GM12878 (cell line): ENCODE results near the gene CFAP99. TPM values are rescaled to one million over a fixed set of nuclear protein-coding genes. Genes with fewer than 3 reads are reported as not detected.

Experiments
- ATAC-seq: fragments of 200-7000 bp; cut with Tn5 transposase; 3 replicates; pipeline ENCODE4 v1.9.1; 2020; ENCODE audit warnings: mild to moderate bottlenecking, moderate library complexity
- BruUV-seq: library from RNA; stranded (reverse); fragments of 400-500 nt; replicated peaks from 2 replicates; lab custom pipeline; 2021; lab: Mats Ljungman, UMichigan
- CTCF ChIA-PET: fragments of 300-600 bp; sonication (Branson Sonifier 250); formaldehyde crosslinking; extraction: SDS; loops from one replicate; lab custom pipeline; 2021; ENCODE audit warnings: inconsistent platforms; lab: Yijun Ruan, JAX
- POLR2A ChIA-PET: fragments of 350-600 bp; formaldehyde crosslinking; extraction: SDS; loops from one replicate; lab custom pipeline; 2021; ENCODE audit warnings: inconsistent platforms; lab: Charles Lee
- RAD21 ChIA-PET: fragments of 300-600 bp; sonication (Branson Sonifier 250); formaldehyde crosslinking; loops from one replicate; lab custom pipeline; 2023; ENCODE audit warnings: antibody characterized with exemption; ENCODE audit not compliant: unreplicated experiment; lab: Charles Lee
- SMC1A ChIA-PET: fragments of 300-600 bp; sonication (Branson Sonifier 250); formaldehyde crosslinking; loops from one replicate; lab custom pipeline; 2023; ENCODE audit not compliant: unreplicated experiment, uncharacterized antibody; lab: Charles Lee
- DNase-seq: peaks from one replicate; pipeline ENCODE4 v3.0.0-alpha.2; 2011; ENCODE audit warnings: low read depth, low spot score
- FAIRE-seq: peaks from 3 replicates; lab custom pipeline; 2011; peaks lifted over from hg19 to GRCh38; lab: Jason Lieb, UNC
- H2AFZ ChIP-seq: 2 replicates; pipeline ENCODE4 v1.6.0; 2011; ENCODE audit warnings: low read depth, low read length, control low read depth; ENCODE audit not compliant: control insufficient read depth
- H3K27ac ChIP-seq: 2 replicates; pipeline ENCODE4 v1.5.1; 2011; ENCODE audit warnings: control low read depth; ENCODE audit not compliant: control insufficient read depth, insufficient read depth
- H3K27me3 ChIP-seq, 2 experiments: replicated peaks in 1 of 2; 2 replicates each; pipeline versions ENCODE4 v1.6.0 to v1.6.1; 2011; ENCODE audit warnings: low read length in 1 of 2; ENCODE audit not compliant: control insufficient read depth in 2 of 2, insufficient read depth in 2 of 2
- H3K36me3 ChIP-seq, 2 experiments: 2 replicates each; pipeline ENCODE4 v1.5.1; 2011; ENCODE audit warnings: low read length in 1 of 2; ENCODE audit not compliant: control insufficient read depth in 2 of 2, insufficient read depth in 2 of 2
- H3K4me1 ChIP-seq: 2 replicates; pipeline ENCODE4 v1.6.1; 2011; ENCODE audit warnings: mild to moderate bottlenecking, low read length, moderate library complexity, mixed read lengths; ENCODE audit not compliant: control insufficient read depth, insufficient read depth
- H3K4me2 ChIP-seq: 2 replicates; pipeline ENCODE4 v1.6.0; 2011; ENCODE audit warnings: control low read depth; ENCODE audit not compliant: control insufficient read depth, insufficient read depth
- H3K4me3 ChIP-seq: fragments of 200-600 bp; sonication (generic); 2 replicates; pipeline ENCODE4 v1.5.1; 2016
- H3K79me2 ChIP-seq: 2 replicates; pipeline ENCODE4 v1.6.0; 2011; ENCODE audit warnings: low read length; ENCODE audit not compliant: control insufficient read depth, insufficient read depth
- H3K9ac ChIP-seq: 2 replicates; pipeline ENCODE4 v1.8.0; 2011; ENCODE audit warnings: low read length, control low read depth, mixed read lengths; ENCODE audit not compliant: control insufficient read depth, insufficient read depth
- H3K9me3 ChIP-seq: replicated peaks from 3 replicates; pipeline ENCODE4 v1.5.1; 2011; ENCODE audit warnings: mild to moderate bottlenecking, low read length; ENCODE audit not compliant: control insufficient read depth, insufficient read depth
- H4K20me1 ChIP-seq: 2 replicates; pipeline ENCODE4 v1.6.0; 2011; ENCODE audit not compliant: control insufficient read depth, insufficient read depth
- EP300 ChIP-seq, 2 experiments: fragments of 150-350 bp in 1 of 2; IDR thresholded peaks; 2 replicates each; pipeline ENCODE4 v1.6.1; 2011 to 2012; ENCODE audit warnings: low read depth in 2 of 2, low read length in 2 of 2, borderline replicate concordance in 1 of 2, improper control_type of control experiment in 1 of 2, inconsistent platforms in 1 of 2; ENCODE audit not compliant: control insufficient read depth in 1 of 2
- FOXM1 ChIP-seq: IDR thresholded peaks from 2 replicates; pipeline ENCODE4 v1.6.1; 2012; ENCODE audit warnings: low read depth, mild to moderate bottlenecking, inconsistent platforms, low read length, moderate library complexity
- GATAD2B ChIP-seq: fragments of 450-650 bp; conservative IDR thresholded peaks from 2 replicates; pipeline ENCODE4 v1.6.1; 2017; ENCODE audit warnings: low read depth, mild to moderate bottlenecking, moderate library complexity
- IKZF2 ChIP-seq, 2 experiments: fragments of 450-650 bp; IDR thresholded peaks; 2 replicates each; pipeline ENCODE4 v1.6.1; 2017; ENCODE audit warnings: mild to moderate bottlenecking in 2 of 2, moderate library complexity in 2 of 2
- RCOR1 ChIP-seq: conservative IDR thresholded peaks from 2 replicates; pipeline ENCODE4 v1.6.1; 2012; ENCODE audit warnings: low read depth, low read length, improper control_type of control experiment
- YY1 ChIP-seq: IDR thresholded peaks from 2 replicates; pipeline ENCODE4 v1.6.1; 2011; ENCODE audit warnings: low read depth, mild to moderate bottlenecking, low read length
- ZBTB33 ChIP-seq: fragments of 450-650 bp; IDR thresholded peaks from 2 replicates; pipeline ENCODE4 v1.6.1; 2017; ENCODE audit warnings: mild to moderate bottlenecking
- WGBS: methylation state at CpG from one replicate; pipeline ENCODE4 v1.1.6; 2016; ENCODE audit warnings: low lambda C conversion rate; ENCODE audit not compliant: insufficient replicate concordance, insufficient coverage; ENCODE audit errors: missing lambda C conversion rate; 5-methylcytosine and 5-hydroxymethylcytosine counted together
- in situ Hi-C: fragments of 300-500 bp; cut with MboI; formaldehyde crosslinking; loops from 9 replicates; pipeline ENCODE4 v1.14.3; 2018; ENCODE audit warnings: mixed read lengths
- intact Hi-C: fragments of 100-400 bp; cut with micrococcal nuclease; formaldehyde crosslinking; loops from one replicate; pipeline ENCODE4 v1.14.2; 2022; ENCODE audit not compliant: unreplicated experiment
- polyA plus RNA-seq, 11 experiments: library from polyadenylated mRNA; depleted of rRNA in 4 of 11; unstranded in 6 of 11; stranded (reverse) in 5 of 11; fragments of >200 nt; fragmentation: Nextera tagmentation in 4 of 11; fragmentation: Illumina TruSeq in 1 of 11; extraction: Ambion mirVana in 4 of 11; extraction: Trizol in 1 of 11; gene quantifications; 1 replicate in 1 of 11; 2 replicates in 10 of 11; pipeline versions ENCODE4 v1.2.1 to v1.2.3, GENCODE V29; 2011 to 2016; ENCODE audit warnings: inconsistent platforms in 2 of 11, missing spikeins in 2 of 11, low read depth in 1 of 11
- total RNA-seq, 4 experiments: library from RNA; depleted of rRNA in 3 of 4; stranded (reverse); fragments of >200 nt in 3 of 4; fragmentation: Illumina TruSeq in 1 of 4; extraction: Trizol in 1 of 4; gene quantifications; 2 replicates each; pipeline versions ENCODE4 v1.2.1 to v1.2.3, GENCODE V29; 2013 to 2021
- TF ChIP-seq, protein P1 (sequence below): fragments of 450-650 bp; IDR thresholded peaks from 2 replicates; pipeline ENCODE4 v1.6.1; 2016; ENCODE audit warnings: mild to moderate bottlenecking
- TF ChIP-seq, protein P2 (sequence below): fragments of 450-650 bp; IDR thresholded peaks from 2 replicates; pipeline ENCODE4 v1.6.1; 2017; ENCODE audit warnings: mild to moderate bottlenecking, moderate library complexity
- TF ChIP-seq, protein P3 (sequence below): fragments of 150-350 bp; IDR thresholded peaks from 2 replicates; pipeline ENCODE4 v1.6.1; 2016; ENCODE audit warnings: low read depth, low read length

Gene CFAP99
- total and polyA plus RNA-seq, 10 of the 15 experiments (the other 5 are each of a cell fraction or from before 2014, with no cell fraction given): not detected

GRCh38 chr4:2462218-2462991 is 43.6 kb downstream of the CFAP99 start:
- in situ Hi-C loops: no loop called here
- DNase-seq (no peak), FAIRE-seq (no peak), ATAC-seq (peak; percentile 97)
- Histone ChIP-seq H3K27me3 (no peaks in the 10 kb centered on the region; a peak in 2 of 4 replicates), H3K4me1 (peaks cover 4% of the 10 kb centered on the region), H3K27ac (no peak overlapping the region), H4K20me1 (no peaks in the 10 kb centered on the region), H2AFZ (peak overlapping the region; percentile 61), H3K4me3 (peak overlapping the region; percentile 60; the same call in 1 of the 2 replicates), H3K9ac (no peak overlapping the region; the same call in 1 of the 2 replicates), H3K36me3 (no peaks in the 10 kb centered on the region), H3K79me2 (peaks cover 2% of the 10 kb centered on the region), H3K9me3 (no peaks in the 10 kb centered on the region), H3K4me2 (peak overlapping the region; percentile 92)
- RAD21 ChIA-PET: no interaction called here
- POLR2A ChIA-PET: interaction anchor here (0.6 kb wide), 1 partner anchor 9 kb away, joined by 6 read pairs; no protein-coding TSS in a partner anchor
- intact Hi-C loops: loop anchor here (1.0 kb wide), 1 partner anchor 242 kb away; no protein-coding TSS in a partner anchor
- WGBS: 32% methylated on average over 38 of the region's 99 CpGs
- CTCF ChIA-PET: interaction anchor here (1.0 to 1.5 kb wide), 3 partner anchors 20 to 242 kb away, joined by 3 to 7 read pairs (median 4); no protein-coding TSS in a partner anchor
- BruUV-seq: no TSS peak
- SMC1A ChIA-PET: interaction anchor here (1.2 kb wide), 1 partner anchor 13 kb away, joined by 3 read pairs; no protein-coding TSS in a partner anchor
- TF ChIP-seq, protein P1, sequence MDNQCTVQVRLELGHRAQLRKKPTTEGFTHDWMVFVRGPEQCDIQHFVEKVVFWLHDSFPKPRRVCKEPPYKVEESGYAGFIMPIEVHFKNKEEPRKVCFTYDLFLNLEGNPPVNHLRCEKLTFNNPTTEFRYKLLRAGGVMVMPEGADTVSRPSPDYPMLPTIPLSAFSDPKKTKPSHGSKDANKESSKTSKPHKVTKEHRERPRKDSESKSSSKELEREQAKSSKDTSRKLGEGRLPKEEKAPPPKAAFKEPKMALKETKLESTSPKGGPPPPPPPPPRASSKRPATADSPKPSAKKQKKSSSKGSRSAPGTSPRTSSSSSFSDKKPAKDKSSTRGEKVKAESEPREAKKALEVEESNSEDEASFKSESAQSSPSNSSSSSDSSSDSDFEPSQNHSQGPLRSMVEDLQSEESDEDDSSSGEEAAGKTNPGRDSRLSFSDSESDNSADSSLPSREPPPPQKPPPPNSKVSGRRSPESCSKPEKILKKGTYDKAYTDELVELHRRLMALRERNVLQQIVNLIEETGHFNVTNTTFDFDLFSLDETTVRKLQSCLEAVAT: no peak
- TF ChIP-seq YY1: no peak
- TF ChIP-seq EP300 (IDR thresholded peaks at IDR 0.05; ENCODE audit: borderline replicate concordance in 1 of 2, control insufficient read depth in 1 of 2, low read depth in 2 of 2, low read length in 2 of 2): no peak
- TF ChIP-seq FOXM1: no peak
- TF ChIP-seq, protein P2, sequence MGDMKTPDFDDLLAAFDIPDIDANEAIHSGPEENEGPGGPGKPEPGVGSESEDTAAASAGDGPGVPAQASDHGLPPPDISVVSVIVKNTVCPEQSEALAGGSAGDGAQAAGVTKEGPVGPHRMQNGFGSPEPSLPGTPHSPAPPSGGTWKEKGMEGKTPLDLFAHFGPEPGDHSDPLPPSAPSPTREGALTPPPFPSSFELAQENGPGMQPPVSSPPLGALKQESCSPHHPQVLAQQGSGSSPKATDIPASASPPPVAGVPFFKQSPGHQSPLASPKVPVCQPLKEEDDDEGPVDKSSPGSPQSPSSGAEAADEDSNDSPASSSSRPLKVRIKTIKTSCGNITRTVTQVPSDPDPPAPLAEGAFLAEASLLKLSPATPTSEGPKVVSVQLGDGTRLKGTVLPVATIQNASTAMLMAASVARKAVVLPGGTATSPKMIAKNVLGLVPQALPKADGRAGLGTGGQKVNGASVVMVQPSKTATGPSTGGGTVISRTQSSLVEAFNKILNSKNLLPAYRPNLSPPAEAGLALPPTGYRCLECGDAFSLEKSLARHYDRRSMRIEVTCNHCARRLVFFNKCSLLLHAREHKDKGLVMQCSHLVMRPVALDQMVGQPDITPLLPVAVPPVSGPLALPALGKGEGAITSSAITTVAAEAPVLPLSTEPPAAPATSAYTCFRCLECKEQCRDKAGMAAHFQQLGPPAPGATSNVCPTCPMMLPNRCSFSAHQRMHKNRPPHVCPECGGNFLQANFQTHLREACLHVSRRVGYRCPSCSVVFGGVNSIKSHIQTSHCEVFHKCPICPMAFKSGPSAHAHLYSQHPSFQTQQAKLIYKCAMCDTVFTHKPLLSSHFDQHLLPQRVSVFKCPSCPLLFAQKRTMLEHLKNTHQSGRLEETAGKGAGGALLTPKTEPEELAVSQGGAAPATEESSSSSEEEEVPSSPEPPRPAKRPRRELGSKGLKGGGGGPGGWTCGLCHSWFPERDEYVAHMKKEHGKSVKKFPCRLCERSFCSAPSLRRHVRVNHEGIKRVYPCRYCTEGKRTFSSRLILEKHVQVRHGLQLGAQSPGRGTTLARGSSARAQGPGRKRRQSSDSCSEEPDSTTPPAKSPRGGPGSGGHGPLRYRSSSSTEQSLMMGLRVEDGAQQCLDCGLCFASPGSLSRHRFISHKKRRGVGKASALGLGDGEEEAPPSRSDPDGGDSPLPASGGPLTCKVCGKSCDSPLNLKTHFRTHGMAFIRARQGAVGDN: peak; percentile 63
- TF ChIP-seq ZBTB33: no peak
- no peak for TF ChIP-seq IKZF2 (IDR thresholded peaks at IDR 0.05)
- TF ChIP-seq RCOR1: no peak
- peak; percentile 78 for TF ChIP-seq GATAD2B
- TF ChIP-seq, protein P3, sequence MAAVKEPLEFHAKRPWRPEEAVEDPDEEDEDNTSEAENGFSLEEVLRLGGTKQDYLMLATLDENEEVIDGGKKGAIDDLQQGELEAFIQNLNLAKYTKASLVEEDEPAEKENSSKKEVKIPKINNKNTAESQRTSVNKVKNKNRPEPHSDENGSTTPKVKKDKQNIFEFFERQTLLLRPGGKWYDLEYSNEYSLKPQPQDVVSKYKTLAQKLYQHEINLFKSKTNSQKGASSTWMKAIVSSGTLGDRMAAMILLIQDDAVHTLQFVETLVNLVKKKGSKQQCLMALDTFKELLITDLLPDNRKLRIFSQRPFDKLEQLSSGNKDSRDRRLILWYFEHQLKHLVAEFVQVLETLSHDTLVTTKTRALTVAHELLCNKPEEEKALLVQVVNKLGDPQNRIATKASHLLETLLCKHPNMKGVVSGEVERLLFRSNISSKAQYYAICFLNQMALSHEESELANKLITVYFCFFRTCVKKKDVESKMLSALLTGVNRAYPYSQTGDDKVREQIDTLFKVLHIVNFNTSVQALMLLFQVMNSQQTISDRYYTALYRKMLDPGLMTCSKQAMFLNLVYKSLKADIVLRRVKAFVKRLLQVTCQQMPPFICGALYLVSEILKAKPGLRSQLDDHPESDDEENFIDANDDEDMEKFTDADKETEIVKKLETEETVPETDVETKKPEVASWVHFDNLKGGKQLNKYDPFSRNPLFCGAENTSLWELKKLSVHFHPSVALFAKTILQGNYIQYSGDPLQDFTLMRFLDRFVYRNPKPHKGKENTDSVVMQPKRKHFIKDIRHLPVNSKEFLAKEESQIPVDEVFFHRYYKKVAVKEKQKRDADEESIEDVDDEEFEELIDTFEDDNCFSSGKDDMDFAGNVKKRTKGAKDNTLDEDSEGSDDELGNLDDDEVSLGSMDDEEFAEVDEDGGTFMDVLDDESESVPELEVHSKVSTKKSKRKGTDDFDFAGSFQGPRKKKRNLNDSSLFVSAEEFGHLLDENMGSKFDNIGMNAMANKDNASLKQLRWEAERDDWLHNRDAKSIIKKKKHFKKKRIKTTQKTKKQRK: no peak
